ENCODE data around the gene ALCAM.

ALCAM gene

GRCh38 chr3:105354429-105354828 is 12.3 kb upstream of the ALCAM start:
- in situ Hi-C loops (cut with MboI; ENCODE audit: low pct_unique_long_range_greater_than_20kb, low sequenced_read_pairs): no loop called here

GRCh38 chr3:105355408-105356061 is 11.2 kb upstream of the ALCAM start:
- in situ Hi-C loops (cut with MboI; ENCODE audit: low pct_unique_long_range_greater_than_20kb, low sequenced_read_pairs): no loop called here
- DNase-seq: peak; percentile 56

More at GRCh38 chr3:105354429-105354828, 12.3 kb upstream of the ALCAM start:
- DNase-seq: no peak

DNA sequence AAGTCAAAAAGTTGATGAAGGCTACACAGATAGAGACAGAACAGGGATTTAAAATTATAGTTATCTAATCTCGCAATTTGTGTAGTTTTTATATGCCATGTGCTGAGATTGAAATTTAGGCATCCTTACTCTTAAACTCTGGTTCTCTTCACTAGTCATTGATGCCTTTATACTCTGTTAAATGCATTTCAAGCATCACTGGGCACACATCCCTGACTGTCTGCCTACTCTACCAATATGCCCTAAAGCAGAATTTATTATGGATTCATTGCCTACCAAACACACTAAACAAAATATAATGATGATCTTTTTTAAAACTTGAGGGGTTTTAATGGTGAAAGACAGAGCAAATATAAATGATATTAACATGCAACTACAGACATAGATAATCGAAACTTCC is 10.3 kb upstream of the ALCAM start:
- in situ Hi-C loops (cut with MboI; ENCODE audit: low pct_unique_long_range_greater_than_20kb, low sequenced_read_pairs): no loop called here
- DNase-seq: no peak

GRCh38 chr3:105356988-105357387 is 9.7 kb upstream of the ALCAM start:
- in situ Hi-C loops (cut with MboI; ENCODE audit: low pct_unique_long_range_greater_than_20kb, low sequenced_read_pairs): no loop called here
- DNase-seq: no peak

DNA sequence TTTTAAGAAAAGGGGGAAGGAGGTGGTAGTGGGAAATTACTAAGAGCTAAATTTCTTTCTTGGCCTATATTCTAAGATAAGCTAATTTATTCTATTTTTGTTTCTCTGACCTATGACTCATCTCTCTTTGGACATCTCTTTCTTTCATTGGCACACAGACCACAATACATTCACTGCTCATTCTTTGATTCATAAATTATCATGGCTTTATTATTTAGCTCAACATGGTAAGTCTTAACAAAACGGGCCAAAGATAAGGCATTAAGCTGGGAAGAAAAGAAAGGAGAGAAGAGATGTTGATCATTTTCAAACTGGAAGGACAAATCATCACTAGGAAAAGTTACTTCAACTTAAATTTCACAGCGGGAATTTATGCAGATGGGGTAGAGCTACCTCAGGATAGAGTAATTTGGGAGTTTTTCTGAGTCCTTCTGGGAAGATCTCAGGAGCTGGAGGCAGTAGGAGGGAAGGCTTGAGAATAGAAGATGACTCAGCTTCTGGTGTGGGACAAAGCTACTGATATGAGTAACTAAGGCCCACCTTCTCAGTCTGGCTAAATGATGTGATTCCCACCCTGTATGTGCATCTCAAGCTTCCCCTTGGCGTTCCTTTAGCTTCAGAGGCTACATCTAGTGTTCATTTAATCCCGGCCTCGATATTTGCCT is 7.5 kb upstream of the ALCAM start:
- in situ Hi-C loops (cut with MboI; ENCODE audit: low pct_unique_long_range_greater_than_20kb, low sequenced_read_pairs): no loop called here

DNA sequence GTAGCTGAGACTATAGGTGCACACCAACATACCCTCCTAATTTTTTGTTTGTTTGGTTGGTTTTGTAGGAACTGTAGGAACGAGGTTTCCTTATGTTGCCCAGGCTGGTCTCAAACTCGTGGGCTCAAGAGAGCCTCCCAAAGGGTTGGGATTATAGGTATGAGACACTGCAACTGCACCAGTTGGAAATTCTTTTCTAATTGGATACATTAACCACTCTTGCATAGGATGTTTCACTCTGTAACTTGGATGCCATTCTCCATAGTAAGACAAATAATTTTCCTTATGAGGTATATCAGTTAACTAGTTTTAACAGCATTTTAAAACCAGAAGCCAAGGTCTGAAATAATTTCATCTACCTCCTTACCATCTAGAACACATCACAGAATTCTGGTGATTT is 6.7 kb upstream of the ALCAM start:
- no peak for DNase-seq
- in situ Hi-C loops (cut with MboI; ENCODE audit: low pct_unique_long_range_greater_than_20kb, low sequenced_read_pairs): no loop called here

More for the DNA sequence above, 7.5 kb upstream of the ALCAM start:
- DNase-seq: no peak

DNA sequence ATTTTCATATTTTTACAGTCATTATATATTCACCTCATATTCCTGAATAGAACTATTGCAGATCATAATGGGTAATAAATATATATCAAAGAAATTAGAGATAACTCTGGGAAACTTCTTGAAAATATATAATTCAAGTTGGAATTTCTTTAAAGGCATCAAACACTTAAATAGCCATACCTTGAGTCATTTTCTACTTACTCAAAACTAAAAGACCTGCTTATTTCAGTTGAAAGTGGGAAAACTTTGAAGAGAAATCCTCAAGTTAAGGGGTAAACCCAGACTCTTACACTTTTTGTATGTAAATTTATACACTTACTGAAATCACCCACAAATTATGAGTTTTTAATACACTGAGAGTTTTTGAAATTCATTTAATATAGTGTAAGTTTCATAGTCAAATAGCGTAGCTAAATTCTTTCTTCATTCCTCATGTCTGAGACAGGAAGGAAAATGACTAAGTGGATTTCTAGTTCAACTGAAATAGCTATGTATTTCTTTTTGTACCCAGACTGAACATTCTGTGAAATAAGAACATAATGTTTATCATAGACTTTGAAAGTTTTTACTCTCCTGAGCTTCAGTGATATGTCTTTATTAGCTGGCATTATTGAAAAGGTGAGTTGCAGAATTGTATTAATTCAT is 4.6 kb upstream of the ALCAM start:
- in situ Hi-C loops (cut with MboI; ENCODE audit: low pct_unique_long_range_greater_than_20kb, low sequenced_read_pairs): no loop called here
- no peak for DNase-seq

DNA sequence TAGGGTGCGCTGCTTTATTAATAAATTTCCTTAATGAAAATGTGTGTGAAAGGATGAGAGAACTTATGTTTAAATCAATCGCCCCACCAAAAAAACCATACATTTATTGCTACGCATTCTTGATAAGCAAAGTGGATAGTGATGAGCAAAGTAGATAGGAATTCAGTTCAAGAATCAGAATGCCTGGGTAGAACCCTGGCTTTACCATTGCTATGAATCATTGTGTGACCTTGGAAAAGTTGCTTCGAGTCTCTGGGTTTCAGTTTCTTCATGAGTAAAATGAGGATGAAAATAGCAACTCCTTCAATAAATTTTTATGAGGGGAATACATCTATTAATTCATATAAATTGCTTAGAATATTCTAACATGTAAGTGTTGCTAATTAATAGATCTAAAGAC is 2.6 kb upstream of the ALCAM start:
- no peak for DNase-seq
- in situ Hi-C loops (cut with MboI; ENCODE audit: low pct_unique_long_range_greater_than_20kb, low sequenced_read_pairs): no loop called here

DNA sequence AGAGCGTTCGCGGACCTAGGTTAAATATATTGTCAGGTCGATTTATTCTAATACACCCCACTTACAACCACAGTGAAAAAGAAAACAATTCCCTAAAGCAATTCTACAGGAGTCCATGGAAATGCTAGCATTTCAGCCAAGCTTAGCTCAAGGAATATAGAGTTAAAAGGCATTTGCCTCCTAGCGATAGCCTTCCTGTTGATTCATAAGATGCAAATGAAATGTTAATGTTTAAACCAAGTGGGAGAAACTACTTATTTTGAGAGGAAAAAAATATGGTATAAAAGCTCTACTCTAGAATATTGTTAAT is 1.7 kb upstream of the ALCAM start:
- in situ Hi-C loops (cut with MboI; ENCODE audit: low pct_unique_long_range_greater_than_20kb, low sequenced_read_pairs): no loop called here
- no peak for DNase-seq

DNA sequence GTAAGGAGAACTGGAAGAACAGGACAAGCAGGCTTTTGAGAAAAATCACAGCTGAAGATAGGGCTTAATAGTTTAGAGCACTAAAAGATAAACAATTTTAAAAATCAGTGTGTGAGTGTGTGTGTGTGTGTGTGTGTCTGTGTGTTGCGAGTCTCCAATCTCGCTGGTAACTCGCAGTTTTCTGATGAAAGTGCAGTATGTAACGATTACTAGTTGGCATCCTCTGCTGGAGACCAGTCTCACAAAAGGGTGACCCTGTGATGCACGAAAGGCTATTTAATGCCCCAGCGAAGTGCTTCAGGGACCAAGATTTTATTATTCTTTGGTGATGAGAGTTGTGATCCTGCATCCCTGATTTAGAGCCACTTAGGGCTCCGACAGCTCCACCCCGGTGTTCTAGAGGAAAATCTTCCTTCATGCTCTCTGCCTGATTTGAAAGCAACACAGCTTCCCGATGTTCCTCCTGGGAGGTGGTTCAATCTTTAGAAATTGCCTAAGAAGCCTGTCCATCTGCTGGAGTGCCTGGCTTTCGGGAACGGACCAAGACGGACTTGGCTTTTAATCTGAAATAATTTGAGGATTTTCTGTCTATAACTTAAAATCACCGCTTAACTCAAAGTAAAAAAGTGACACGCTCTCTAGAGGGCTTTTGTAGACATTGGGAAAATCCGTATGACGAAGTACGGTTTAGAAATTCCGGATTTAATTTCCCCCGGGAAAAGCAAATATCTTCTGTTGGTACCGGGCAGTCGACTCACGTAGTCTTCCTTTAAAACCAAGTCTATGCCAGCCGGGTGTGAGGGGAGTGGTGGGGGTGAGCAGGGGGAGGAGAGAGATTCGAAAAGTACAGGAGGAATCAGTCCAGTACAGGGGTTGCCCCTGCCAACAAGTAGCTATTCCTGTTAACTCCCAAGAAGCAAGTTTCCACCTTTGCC is 1.1 kb upstream of the ALCAM start:
- in situ Hi-C loops (cut with MboI; ENCODE audit: low pct_unique_long_range_greater_than_20kb, low sequenced_read_pairs): no loop called here
- DNase-seq: no peak

DNA sequence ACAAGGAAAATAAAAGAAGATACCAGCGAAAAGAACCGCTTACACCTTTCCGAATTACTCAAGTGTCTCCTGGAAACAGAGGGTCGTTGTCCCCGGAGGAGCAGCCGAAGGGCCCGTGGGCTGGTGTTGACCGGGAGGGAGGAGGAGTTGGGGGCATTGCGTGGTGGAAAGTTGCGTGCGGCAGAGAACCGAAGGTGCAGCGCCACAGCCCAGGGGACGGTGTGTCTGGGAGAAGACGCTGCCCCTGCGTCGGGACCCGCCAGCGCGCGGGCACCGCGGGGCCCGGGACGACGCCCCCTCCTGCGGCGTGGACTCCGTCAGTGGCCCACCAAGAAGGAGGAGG is 325 bp downstream of the ALCAM start:
- in situ Hi-C loops (cut with MboI; ENCODE audit: low pct_unique_long_range_greater_than_20kb, low sequenced_read_pairs): no loop called here
- DNase-seq: no peak

GRCh38 chr3:105367406-105368213 is 901 bp downstream of the ALCAM start:
- DNase-seq: peak; percentile 98
- in situ Hi-C loops (cut with MboI; ENCODE audit: low pct_unique_long_range_greater_than_20kb, low sequenced_read_pairs): no loop called here

DNA sequence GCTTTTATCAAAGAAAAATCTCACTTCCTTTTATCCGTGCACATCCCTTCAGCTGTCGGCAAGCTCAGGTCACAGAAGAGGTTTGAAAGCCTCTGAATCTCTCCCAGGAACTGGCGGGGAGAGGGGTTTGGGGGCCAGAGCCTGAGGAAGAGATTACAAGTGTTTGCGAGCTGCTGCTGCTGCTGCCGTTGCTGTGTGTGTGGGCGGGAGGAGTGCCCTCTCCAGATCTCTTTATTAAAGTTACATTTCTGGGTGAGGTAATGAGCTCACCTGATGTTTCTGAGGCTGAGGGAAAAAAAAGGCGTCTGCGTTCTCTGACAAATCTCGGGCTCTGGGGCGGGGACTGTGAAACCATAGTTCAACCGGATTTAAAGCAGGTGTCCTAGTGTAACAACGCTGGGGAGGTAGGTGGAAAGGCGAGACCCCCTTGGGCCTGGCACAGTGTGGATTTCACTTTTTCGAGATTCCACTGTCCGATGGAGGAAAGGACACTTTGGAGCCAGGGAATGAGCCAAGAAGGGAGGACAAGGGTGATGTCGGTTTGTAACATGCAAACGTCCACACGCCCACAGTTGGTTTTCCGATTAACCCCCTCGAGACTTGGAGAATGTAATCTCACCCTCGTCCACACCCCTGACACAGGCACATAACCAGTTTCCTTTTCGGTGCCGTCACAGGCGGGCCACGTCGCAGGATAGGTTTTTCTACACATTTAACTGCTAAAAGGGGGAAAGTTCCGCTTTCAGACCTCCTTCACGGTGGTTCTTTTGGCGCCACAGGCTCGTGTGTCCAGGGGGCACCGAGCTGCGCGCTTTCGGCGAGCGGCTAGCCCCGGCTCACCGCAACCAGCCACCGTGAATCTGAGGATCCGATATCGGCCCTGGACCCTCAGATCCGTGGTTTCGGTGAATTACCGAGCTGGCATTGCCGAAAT is 2.1 kb downstream of the ALCAM start:
- DNase-seq: peak; percentile 79
- in situ Hi-C loops (cut with MboI; ENCODE audit: low pct_unique_long_range_greater_than_20kb, low sequenced_read_pairs): no loop called here

GRCh38 chr3:105369500-105370371 is 3.0 kb downstream of the ALCAM start:
- in situ Hi-C loops (cut with MboI; ENCODE audit: low pct_unique_long_range_greater_than_20kb, low sequenced_read_pairs): no loop called here
- DNase-seq: peak; percentile 81

DNA sequence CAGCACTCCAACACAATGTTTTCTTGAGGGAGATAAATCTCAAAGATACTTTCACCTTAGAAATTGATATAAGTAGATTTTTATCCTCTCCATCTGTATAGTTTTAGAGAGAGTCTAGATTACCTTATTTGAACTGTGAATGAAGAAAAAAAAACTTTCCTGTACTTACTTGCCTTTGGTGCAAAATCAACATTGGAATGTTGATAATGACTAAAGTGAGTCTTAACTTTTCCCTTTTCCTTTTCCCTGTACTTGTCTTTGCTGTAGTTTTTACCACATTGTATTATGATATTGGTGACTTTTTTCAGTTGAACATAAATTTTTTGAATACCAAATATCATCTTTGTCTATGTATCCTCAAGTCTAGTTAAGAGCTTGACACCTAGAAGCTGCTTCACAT is 6.7 kb downstream of the ALCAM start:
- DNase-seq: no peak
- in situ Hi-C loops (cut with MboI; ENCODE audit: low pct_unique_long_range_greater_than_20kb, low sequenced_read_pairs): no loop called here

DNA sequence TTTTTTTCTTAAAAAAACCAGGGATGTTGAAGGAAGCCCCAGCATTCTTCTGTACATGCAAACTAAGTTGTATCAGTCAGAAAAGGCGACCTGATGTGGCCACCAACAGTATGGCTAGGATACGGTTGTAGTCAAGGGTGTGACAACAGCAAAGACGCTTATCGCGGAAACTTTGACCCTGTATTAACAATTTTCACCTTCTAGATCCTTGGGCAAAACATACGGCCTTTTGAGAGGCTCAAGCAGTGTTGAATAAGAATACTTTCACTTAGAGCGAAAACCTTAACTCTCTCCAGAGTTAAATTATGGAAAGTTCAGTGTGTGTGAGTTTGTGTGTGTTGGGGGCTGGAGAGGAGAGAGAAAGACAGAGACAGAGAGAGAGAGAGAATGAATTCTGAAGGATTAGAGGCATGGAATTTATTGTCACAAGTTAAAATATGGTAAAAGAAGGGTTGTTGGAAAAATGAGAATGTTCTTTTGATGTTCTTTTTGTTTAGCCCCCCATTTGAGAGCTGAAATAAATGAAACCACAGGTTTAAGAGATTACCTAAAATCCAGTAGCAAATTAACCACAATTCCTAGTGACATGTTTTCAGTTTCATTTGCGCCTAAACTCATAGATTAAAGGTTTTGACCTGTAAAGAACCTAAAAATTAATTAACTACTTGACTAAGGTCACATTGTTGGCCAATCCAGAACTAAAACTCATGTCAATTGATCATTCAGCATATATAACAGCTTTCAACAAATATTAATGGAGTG is 9.2 kb downstream of the ALCAM start:
- in situ Hi-C loops (cut with MboI; ENCODE audit: low pct_unique_long_range_greater_than_20kb, low sequenced_read_pairs): no loop called here
- no peak for DNase-seq

GRCh38 chr3:105377716-105378115 is 11.0 kb downstream of the ALCAM start:
- in situ Hi-C loops (cut with MboI; ENCODE audit: low pct_unique_long_range_greater_than_20kb, low sequenced_read_pairs): no loop called here

More at GRCh38 chr3:105377716-105378115, 11.0 kb downstream of the ALCAM start:
- no peak for DNase-seq

Data from KBM-7 (cell line).